ENCODE data around the gene PPP3CA.
A peak's percentile ranks its signal among the peaks of the same experiment; 100 is the strongest.
"Not testable (repeated sequence)": the region's sequence is repeated elsewhere in the genome, so short reads cannot be mapped to it uniquely, and the experiment has no call there.

Gene PPP3CA

GRCh38 chr4:101147283-101147682 is 200.0 kb downstream of the PPP3CA start:
- H3K27ac Mint-ChIP-seq: no peak overlapping the region
- H3K4me1 Mint-ChIP-seq: peaks cover 30% of the 10 kb centered on the region
- no peaks in the 10 kb centered on the region for H3K36me3 Mint-ChIP-seq
- H3K4me3 Mint-ChIP-seq: no peak overlapping the region
- H3K9me3 Mint-ChIP-seq: no peaks in the 10 kb centered on the region
- H3K27me3 Mint-ChIP-seq: no peaks in the 10 kb centered on the region

GRCh38 chr4:101145021-101145420 is 202.3 kb downstream of the PPP3CA start:
- no peak overlapping the region for H3K27ac Mint-ChIP-seq
- peaks cover 6% of the 10 kb centered on the region for H3K36me3 Mint-ChIP-seq
- H3K4me3 Mint-ChIP-seq: no peak overlapping the region
- H3K9me3 Mint-ChIP-seq: peaks cover 5% of the 10 kb centered on the region
- no peaks in the 10 kb centered on the region for H3K27me3 Mint-ChIP-seq
- peaks cover 40% of the 10 kb centered on the region for H3K4me1 Mint-ChIP-seq

- no peaks in the 10 kb centered on the region for H3K27me3 Mint-ChIP-seq
- no peak overlapping the region for H3K27ac Mint-ChIP-seq
- H3K4me3 Mint-ChIP-seq: no peak overlapping the region
- peaks cover 7% of the 10 kb centered on the region for H3K36me3 Mint-ChIP-seq
- peaks cover 37% of the 10 kb centered on the region for H3K4me1 Mint-ChIP-seq
- peaks cover 5% of the 10 kb centered on the region for H3K9me3 Mint-ChIP-seq
These were observed 205.1 kb downstream of the PPP3CA start for GRCh38 chr4:101142259-101142658.

- no peak overlapping the region for H3K4me3 Mint-ChIP-seq
- peaks cover 7% of the 10 kb centered on the region for H3K36me3 Mint-ChIP-seq
- H3K27me3 Mint-ChIP-seq: no peaks in the 10 kb centered on the region
- H3K4me1 Mint-ChIP-seq: peaks cover 40% of the 10 kb centered on the region
- H3K9me3 Mint-ChIP-seq: peaks cover 5% of the 10 kb centered on the region
- H3K27ac Mint-ChIP-seq: no peak overlapping the region
These were observed 205.5 kb downstream of the PPP3CA start for GRCh38 chr4:101141855-101142254.

GRCh38 chr4:101141230-101141629 is 206.1 kb downstream of the PPP3CA start:
- Mint-ChIP-seq H3K36me3 (peaks cover 7% of the 10 kb centered on the region), H3K27ac (no peak overlapping the region), H3K27me3 (no peaks in the 10 kb centered on the region), H3K4me3 (no peak overlapping the region), H3K9me3 (peaks cover 5% of the 10 kb centered on the region), H3K4me1 (peaks cover 46% of the 10 kb centered on the region)

- no peak overlapping the region for H3K27ac Mint-ChIP-seq
- H3K27me3 Mint-ChIP-seq: no peaks in the 10 kb centered on the region
- H3K4me3 Mint-ChIP-seq: no peak overlapping the region
- H3K9me3 Mint-ChIP-seq: peaks cover 5% of the 10 kb centered on the region
- peaks cover 53% of the 10 kb centered on the region for H3K4me1 Mint-ChIP-seq
- peaks cover 7% of the 10 kb centered on the region for H3K36me3 Mint-ChIP-seq
These were observed 207.1 kb downstream of the PPP3CA start for GRCh38 chr4:101140228-101140627.

GRCh38 chr4:101136373-101137370 is 210.7 kb downstream of the PPP3CA start:
- H3K36me3 Mint-ChIP-seq: peaks cover 14% of the 10 kb centered on the region
- peaks cover 5% of the 10 kb centered on the region for H3K9me3 Mint-ChIP-seq
- H3K27me3 Mint-ChIP-seq: no peaks in the 10 kb centered on the region
- H3K27ac Mint-ChIP-seq: no peak overlapping the region
- H3K4me1 Mint-ChIP-seq: peaks cover 43% of the 10 kb centered on the region
- H3K4me3 Mint-ChIP-seq: no peak overlapping the region

- Mint-ChIP-seq H3K4me1 (peaks cover 38% of the 10 kb centered on the region), H3K27ac (no peak overlapping the region), H3K36me3 (peaks cover 10% of the 10 kb centered on the region), H3K27me3 (no peaks in the 10 kb centered on the region), H3K4me3 (peak overlapping the region; percentile 19), H3K9me3 (no peaks in the 10 kb centered on the region)
These were observed 211.8 kb downstream of the PPP3CA start for GRCh38 chr4:101135371-101136010.

GRCh38 chr4:101131058-101131457 is 216.3 kb downstream of the PPP3CA start:
- peaks cover 14% of the 10 kb centered on the region for H3K36me3 Mint-ChIP-seq
- H3K9me3 Mint-ChIP-seq, H3K27ac Mint-ChIP-seq, H3K27me3 Mint-ChIP-seq, H3K4me3 Mint-ChIP-seq: not testable (repeated sequence)
- peaks cover 36% of the 10 kb centered on the region for H3K4me1 Mint-ChIP-seq

GRCh38 chr4:101128898-101129297 is 218.4 kb downstream of the PPP3CA start:
- peaks cover 32% of the 10 kb centered on the region for H3K4me1 Mint-ChIP-seq
- not testable (repeated sequence) for H3K27me3 Mint-ChIP-seq, H3K4me3 Mint-ChIP-seq, H3K27ac Mint-ChIP-seq, H3K9me3 Mint-ChIP-seq
- peaks cover 12% of the 10 kb centered on the region for H3K36me3 Mint-ChIP-seq

- no peak overlapping the region for H3K27ac Mint-ChIP-seq
- no peak overlapping the region for H3K4me3 Mint-ChIP-seq
- peaks cover 11% of the 10 kb centered on the region for H3K36me3 Mint-ChIP-seq
- H3K27me3 Mint-ChIP-seq: no peaks in the 10 kb centered on the region
- peaks cover 6% of the 10 kb centered on the region for H3K9me3 Mint-ChIP-seq
- peaks cover 31% of the 10 kb centered on the region for H3K4me1 Mint-ChIP-seq
These were observed 218.9 kb downstream of the PPP3CA start for GRCh38 chr4:101128473-101128872.

- Mint-ChIP-seq H3K27ac (no peak overlapping the region), H3K9me3 (peaks cover 6% of the 10 kb centered on the region), H3K4me1 (peaks cover 31% of the 10 kb centered on the region), H3K4me3 (no peak overlapping the region), H3K36me3 (peaks cover 10% of the 10 kb centered on the region), H3K27me3 (no peaks in the 10 kb centered on the region)
These were observed 220.0 kb downstream of the PPP3CA start for GRCh38 chr4:101127176-101127790.

GRCh38 chr4:101126059-101126458 is 221.3 kb downstream of the PPP3CA start:
- no peak overlapping the region for H3K27ac Mint-ChIP-seq
- no peaks in the 10 kb centered on the region for H3K27me3 Mint-ChIP-seq
- no peak overlapping the region for H3K4me3 Mint-ChIP-seq
- peaks cover 11% of the 10 kb centered on the region for H3K36me3 Mint-ChIP-seq
- H3K9me3 Mint-ChIP-seq: peaks cover 6% of the 10 kb centered on the region
- peaks cover 28% of the 10 kb centered on the region for H3K4me1 Mint-ChIP-seq

- peaks cover 28% of the 10 kb centered on the region for H3K4me1 Mint-ChIP-seq
- peaks cover 11% of the 10 kb centered on the region for H3K36me3 Mint-ChIP-seq
- H3K27ac Mint-ChIP-seq: no peak overlapping the region
- no peaks in the 10 kb centered on the region for H3K27me3 Mint-ChIP-seq
- H3K4me3 Mint-ChIP-seq: no peak overlapping the region
- H3K9me3 Mint-ChIP-seq: peaks cover 6% of the 10 kb centered on the region
These were observed 222.0 kb downstream of the PPP3CA start for GRCh38 chr4:101125045-101125942.

GRCh38 chr4:101123231-101123630 is 224.1 kb downstream of the PPP3CA start:
- peaks cover 27% of the 10 kb centered on the region for H3K4me1 Mint-ChIP-seq
- H3K27ac Mint-ChIP-seq: no peak overlapping the region
- no peak overlapping the region for H3K4me3 Mint-ChIP-seq
- no peaks in the 10 kb centered on the region for H3K9me3 Mint-ChIP-seq
- H3K36me3 Mint-ChIP-seq: peaks cover 6% of the 10 kb centered on the region
- H3K27me3 Mint-ChIP-seq: no peaks in the 10 kb centered on the region
